PC-9 (cell line): ENCODE measurements around the gene RPL36AL. TPM values are rescaled to one million over a fixed set of nuclear protein-coding genes. Genes with fewer than 3 reads are reported as not detected.
"Not testable (repeated sequence)": the region's sequence is repeated elsewhere in the genome, so short reads cannot be mapped to it uniquely, and the experiment has no call there.

Experiments used
- BruUV-seq: library from RNA; stranded (reverse); fragments of 400-500 nt; replicated peaks from 2 replicates; lab custom pipeline; 2021; lab: Mats Ljungman, UMichigan
- CTCF ChIA-PET: fragments of 300-600 bp; sonication (Branson Sonifier 250); formaldehyde crosslinking; loops from one replicate; lab custom pipeline; 2022; ENCODE audit warnings: antibody characterized with exemption; lab: Charles Lee
- POLR2A ChIA-PET: fragments of 300-600 bp; sonication (Branson Sonifier 250); formaldehyde crosslinking; loops from one replicate; lab custom pipeline; 2022; ENCODE audit warnings: antibody characterized with exemption; ENCODE audit not compliant: unreplicated experiment; lab: Charles Lee
- DNase-seq, 2 experiments: peaks; one replicate each; pipeline versions ENCODE4 v3.0.0 to v3.0.0-alpha.2; 2015 to 2022; ENCODE audit warnings: mixed read lengths in 1 of 2
- H2AFZ ChIP-seq: fragments of 200-600 bp; sonication (generic); 2 replicates; pipeline ENCODE4 v1.8.1; 2017; ENCODE audit warnings: antibody characterized with exemption
- H3F3A ChIP-seq: fragments of 200-600 bp; sonication (generic); 2 replicates; pipeline ENCODE4 v1.8.1; 2017; ENCODE audit warnings: antibody characterized with exemption, mild to moderate bottlenecking, low read depth; ENCODE audit not compliant: insufficient read depth
- H3K27ac ChIP-seq: fragments of 200-600 bp; sonication (generic); 2 replicates; pipeline ENCODE4 v1.6.1; 2016; ENCODE audit warnings: mixed run types
- H3K27me3 ChIP-seq: fragments of 200-600 bp; sonication (generic); 2 replicates; pipeline ENCODE4 v1.6.1; 2016; ENCODE audit warnings: low read depth, mixed run types; ENCODE audit not compliant: insufficient read depth
- H3K36me3 ChIP-seq: fragments of 200-600 bp; sonication (generic); 2 replicates; pipeline ENCODE4 v1.6.1; 2016; ENCODE audit warnings: low read depth, mixed run types
- H3K4me1 ChIP-seq: fragments of 200-600 bp; sonication (generic); replicated peaks from 2 replicates; pipeline ENCODE4 v1.6.1; 2016; ENCODE audit warnings: mixed run types; ENCODE audit not compliant: insufficient read depth
- H3K4me2 ChIP-seq: fragments of 200-600 bp; sonication (generic); 2 replicates; pipeline ENCODE4 v1.6.1; 2017; ENCODE audit warnings: mixed run types
- H3K4me3 ChIP-seq: fragments of 200-600 bp; sonication (generic); 2 replicates; pipeline ENCODE4 v1.6.1; 2016; ENCODE audit warnings: mixed run types
- H3K79me2 ChIP-seq: fragments of 200-600 bp; sonication (generic); 2 replicates; pipeline ENCODE4 v1.6.1; 2017; ENCODE audit warnings: low read depth, mixed run types
- H3K9me2 ChIP-seq: fragments of 200-600 bp; sonication (generic); 2 replicates; pipeline ENCODE4 v1.8.1; 2017; ENCODE audit warnings: mild to moderate bottlenecking; ENCODE audit not compliant: insufficient read depth
- H3K9me3 ChIP-seq: fragments of 200-600 bp; sonication (generic); 2 replicates; pipeline ENCODE4 v1.8.1; 2016; ENCODE audit warnings: low read depth; ENCODE audit not compliant: insufficient read depth
- H4K20me1 ChIP-seq: fragments of 200-600 bp; sonication (generic); 2 replicates; pipeline ENCODE4 v1.8.1; 2017; ENCODE audit not compliant: insufficient read depth
- CTCF ChIP-seq: fragments of 200-600 bp; sonication (generic); conservative IDR thresholded peaks from 2 replicates; pipeline ENCODE4 v1.6.1; 2017; ENCODE audit warnings: mixed run types, antibody characterized with exemption, mild to moderate bottlenecking, moderate library complexity
- EZH2 ChIP-seq: fragments of 200-600 bp; sonication (generic); IDR thresholded peaks from 2 replicates; pipeline ENCODE4 v1.8.0; 2017; ENCODE audit warnings: antibody characterized with exemption, low read depth
- intact Hi-C: fragments of 100-400 bp; cut with micrococcal nuclease; formaldehyde crosslinking; loops from one replicate; pipeline ENCODE4 v1.10.0; 2022; ENCODE audit not compliant: unreplicated experiment
- total RNA-seq: library from RNA; stranded (reverse); gene quantifications from 2 replicates; pipeline ENCODE4 v1.2.3, GENCODE V29; 2021

The RPL36AL gene
- total RNA-seq, 1 experiment from 2014 or later: 151 TPM

- intact Hi-C loops: loop anchor here (2.0 to 10.0 kb wide), 4 partner anchors 36 to 121 kb away; partner anchors contain the start of genes DNAAF2, MGAT2 and RPL36AL
- no peak for TF ChIP-seq EZH2
- TF ChIP-seq CTCF: no peak
- no TSS peak for BruUV-seq
- Histone ChIP-seq H3K9me3 (no peaks in the 10 kb centered on the region), H3K27ac (peak within 1 kb of the TSS; percentile 85), H3K4me2 (peak within 1 kb of the TSS; percentile 79), H3K36me3 (peaks cover 42% of the 10 kb centered on the region), H3K27me3 (no peaks in the 10 kb centered on the region), H4K20me1 (peaks cover 39% of the 10 kb centered on the region), H3F3A (peaks cover 60% of the 10 kb centered on the region), H3K4me1 (peaks cover 32% of the 10 kb centered on the region), H3K79me2 (peaks cover 52% of the 10 kb centered on the region), H3K4me3 (peak within 1 kb of the TSS; percentile 97), H3K9me2 (no peaks in the 10 kb centered on the region), H2AFZ (peak within 1 kb of the TSS; percentile 69)
- ChIA-PET CTCF (interaction anchor here (0.8 to 1.9 kb wide), 3 partner anchors 13 to 124 kb away, joined by 3 to 6 read pairs (median 6); partner anchors contain the start of genes LRR1, MGAT2 and RPL36AL), POLR2A (interaction anchor here (0.5 to 0.8 kb wide), 5 partner anchors 34 to 1480 kb away, joined by 3 to 5 read pairs (median 4); partner anchors contain the start of genes MGAT2 and RPL36AL)
- DNase-seq: peak; percentile 95 to 97
Observed at GRCh38 chr14:49585803-49586672, 34.4 kb downstream of the RPL36AL start, which contains the start of gene RPS29. RPS29 (minus strand) TSS chr14:49586380; CDS start chr14:49586346, 34 bp downstream.

GRCh38 chr14:49584981-49585640, 35.3 kb downstream of the RPL36AL start:
- CTCF ChIA-PET: interaction anchor here (0.7 kb wide), 1 partner anchor 124 kb away, joined by 3 read pairs; no protein-coding TSS in a partner anchor
- Histone ChIP-seq H3K4me1 (peaks cover 32% of the 10 kb centered on the region), H3K27ac (peak overlapping the region; percentile 85), H3K4me2 (peak overlapping the region; percentile 79), H3F3A (peaks cover 69% of the 10 kb centered on the region), H3K79me2 (peaks cover 61% of the 10 kb centered on the region), H3K4me3 (peak overlapping the region; percentile 97), H4K20me1 (peaks cover 47% of the 10 kb centered on the region), H3K36me3 (peaks cover 42% of the 10 kb centered on the region)
- intact Hi-C loops: loop anchor here (5.0 to 10.0 kb wide), 3 partner anchors 37 to 120 kb away; partner anchors contain the start of genes MGAT2 and RPL36AL
- POLR2A ChIA-PET: interaction anchor here (0.6 to 0.7 kb wide), 2 partner anchors 15 to 143 kb away, joined by 3 to 27 read pairs; no protein-coding TSS in a partner anchor
- not testable (repeated sequence) for H3K9me3 ChIP-seq, H3K27me3 ChIP-seq, DNase-seq, H3K9me2 ChIP-seq, BruUV-seq, H2AFZ ChIP-seq

GRCh38 chr14:49584058-49584457, 36.4 kb downstream of the RPL36AL start:
- ChIA-PET CTCF (no interaction called here), POLR2A (no interaction called here)
- no peak for TF ChIP-seq EZH2
- no peak for TF ChIP-seq CTCF
- peak overlapping the region; percentile 85 for H3K27ac ChIP-seq
- peaks cover 51% of the 10 kb centered on the region for H4K20me1 ChIP-seq
- intact Hi-C loops: loop anchor here (10.0 kb wide), 2 partner anchors 79 to 119 kb away; no protein-coding TSS in a partner anchor
- H3K36me3 ChIP-seq: peaks cover 42% of the 10 kb centered on the region
- no TSS peak for BruUV-seq
- peak overlapping the region; percentile 79 for H3K4me2 ChIP-seq
- no peaks in the 10 kb centered on the region for H3K9me2 ChIP-seq
- peaks cover 72% of the 10 kb centered on the region for H3K79me2 ChIP-seq
- no peak for DNase-seq
- H3F3A ChIP-seq: peaks cover 73% of the 10 kb centered on the region
- peaks cover 32% of the 10 kb centered on the region for H3K4me1 ChIP-seq
- no peaks in the 10 kb centered on the region for H3K27me3 ChIP-seq
- no peak overlapping the region for H2AFZ ChIP-seq
- peak overlapping the region; percentile 97 for H3K4me3 ChIP-seq
- H3K9me3 ChIP-seq: no peaks in the 10 kb centered on the region
